GM18868 (cell line): ENCODE measurements around the gene TUBB4A.

Source experiments
- ATAC-seq: cut with Tn5 transposase; IDR thresholded peaks from one replicate; pipeline ENCODE4 v1.9.1; 2021; ENCODE audit warnings: mild to moderate bottlenecking, moderate library complexity; ENCODE audit not compliant: unreplicated experiment

TUBB4A gene

DNA sequence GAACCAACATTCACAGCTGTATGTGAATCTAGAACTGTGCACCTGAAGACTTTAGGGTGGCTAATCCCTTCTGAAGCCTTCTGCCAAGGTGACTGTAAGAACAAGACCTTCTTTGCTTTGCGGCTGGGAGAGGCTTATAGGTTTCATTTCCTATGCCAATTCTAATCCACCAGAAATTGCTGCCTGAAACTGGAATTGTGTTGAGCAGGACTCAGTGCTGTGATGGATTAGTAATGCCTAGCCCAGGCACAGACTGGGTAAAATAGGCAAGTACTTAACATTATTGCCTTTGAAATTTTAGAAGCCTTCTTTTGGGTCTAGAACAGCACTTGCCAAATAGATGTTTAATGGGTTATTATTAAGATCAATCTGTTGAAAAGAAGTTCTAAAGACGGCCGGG, 54.1 kb downstream of the TUBB4A start:
- no peak for ATAC-seq

DNA sequence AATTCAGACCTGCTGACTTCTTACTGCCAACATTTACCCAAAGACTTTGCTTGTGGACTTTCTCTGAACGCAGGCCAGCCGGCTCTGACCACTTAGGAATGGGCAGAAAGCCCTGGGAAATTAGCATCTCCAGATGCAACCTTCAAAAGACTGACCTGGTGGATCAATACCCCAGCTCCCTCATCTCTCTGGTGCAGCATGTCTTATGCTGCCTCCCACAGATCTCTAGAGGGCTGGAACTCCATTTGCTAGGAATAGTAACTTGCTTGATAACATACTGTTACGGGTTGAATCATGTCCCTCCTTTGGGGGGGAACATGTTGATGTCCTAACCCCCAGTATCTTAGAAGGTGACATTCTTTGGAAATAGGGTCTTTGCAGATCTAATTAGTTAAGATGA, 55.7 kb downstream of the TUBB4A start:
- no peak for ATAC-seq
